ENCODE measurements around the gene PCDHGC4.

- no peak for TF ChIP-seq EP300 (IDR thresholded peaks at IDR 0.05; ENCODE audit: borderline replicate concordance in 1 of 2, low read depth in 2 of 2, low read length in 2 of 2)
- no peak for TF ChIP-seq JUN (IDR thresholded peaks at IDR 0.05; ENCODE audit: low read depth, low read length)
- no peak for TF ChIP-seq TAF1 (IDR thresholded peaks at IDR 0.05; ENCODE audit: low read depth, low read length)
- TF ChIP-seq ZNF274 (IDR thresholded peaks at IDR 0.05; ENCODE audit: borderline replicate concordance, extremely low read depth, low read length) = no peak
- no peak for TF ChIP-seq KDM5A (IDR thresholded peaks at IDR 0.05; ENCODE audit: low read length)
- TF ChIP-seq POLR2AphosphoS5 (IDR thresholded peaks at IDR 0.05; ENCODE audit: low read depth, low read length) = no peak
- TF ChIP-seq RXRA (IDR thresholded peaks at IDR 0.05; ENCODE audit: insufficient read depth, low read depth, low read length) = no peak
- no peak for TF ChIP-seq POLR2A (IDR thresholded peaks at IDR 0.05; ENCODE audit: control extremely low read depth in 1 of 2, low read depth in 2 of 2, low read length in 2 of 2)
- TF ChIP-seq CTCF (IDR thresholded peaks at IDR 0.05; ENCODE audit: control extremely low read depth in 1 of 3, insufficient read depth in 1 of 3, low read depth in 1 of 3, low read length in 3 of 3) = no peak
- TF ChIP-seq SAP30 (IDR thresholded peaks at IDR 0.05; ENCODE audit: insufficient read depth, insufficient replicate concordance, low read length) = no peak
These were observed 24.2 kb downstream of the PCDHGC4 start for GRCh38 chr5:141508798-141509611.
